Stimulated activated CD8-positive, alpha-beta memory T cell treated with anti-CD3 and anti-CD28 coated beads, Interleukin-12 subunit alpha, Interleukin-12 subunit beta, amount 100 ng/mL, for 4 hours (primary cell): ENCODE measurements around the gene SLC9A1.
"Not testable (repeated sequence)": the region's sequence is repeated elsewhere in the genome, so short reads cannot be mapped to it uniquely, and the experiment has no call there.

Experiments used
- DNase-seq: peaks from one replicate; pipeline ENCODE4 v3.0.0-alpha.2; 2020; ENCODE audit warnings: low read depth

Gene SLC9A1

DNA sequence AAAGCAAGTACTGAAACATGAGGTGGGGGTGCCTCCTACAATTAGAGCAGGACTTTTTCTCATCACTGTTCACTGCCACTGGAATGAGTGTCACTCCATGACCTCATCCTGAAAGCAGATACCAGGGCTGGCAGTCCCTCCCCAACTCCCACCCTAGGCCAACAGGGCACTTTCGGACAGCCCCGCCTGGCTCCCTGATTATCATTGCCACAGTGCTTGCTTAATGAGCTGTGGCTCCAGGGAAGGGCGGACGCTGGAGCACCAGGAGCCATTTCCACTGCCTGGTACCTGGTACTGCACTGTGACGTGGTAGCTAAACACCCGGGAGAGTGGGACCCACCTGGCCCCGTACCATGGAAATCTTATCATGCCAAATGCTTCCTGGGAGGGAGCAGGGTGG is 22.3 kb downstream of the SLC9A1 start:
- DNase-seq = no peak

DNA sequence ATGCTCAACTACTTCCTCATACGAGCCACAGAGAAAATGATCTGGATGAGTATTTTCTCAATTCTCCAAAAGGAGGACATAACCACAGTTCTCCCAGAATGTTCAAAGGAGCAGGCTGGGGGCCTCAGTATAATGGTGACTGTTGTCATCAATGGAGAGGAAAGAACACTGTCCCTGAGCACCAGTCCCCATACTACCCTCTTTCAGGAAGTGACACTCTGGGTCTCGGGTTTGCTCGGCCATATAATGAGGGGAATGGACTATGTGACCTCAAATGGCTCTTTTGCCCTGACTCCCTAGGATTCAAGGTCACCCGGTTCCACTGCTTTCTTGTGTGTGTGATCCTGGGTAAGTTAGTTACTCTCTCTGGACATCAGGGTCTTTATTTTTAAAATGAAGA is 22.8 kb downstream of the SLC9A1 start:
- DNase-seq = no peak

DNA sequence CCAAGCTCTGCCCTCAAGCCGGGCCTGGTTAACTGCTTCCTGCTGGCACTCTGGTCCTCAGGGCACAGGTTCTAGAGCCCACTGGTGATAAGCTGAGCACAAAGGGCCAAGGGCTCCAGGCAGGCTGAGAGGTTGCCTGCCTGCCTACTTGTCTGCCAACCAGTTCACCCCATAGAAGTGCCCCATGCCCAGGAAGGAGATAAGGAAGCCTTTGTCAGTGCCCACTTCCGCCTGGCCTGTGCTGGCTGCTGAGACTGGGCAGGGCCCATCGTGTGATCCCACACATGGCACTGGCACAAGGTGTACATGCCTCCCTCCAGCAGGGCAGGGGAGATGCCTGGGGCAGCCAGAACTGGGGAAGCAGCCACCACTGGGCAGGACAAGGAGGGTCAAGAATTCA is 24.1 kb downstream of the SLC9A1 start:
- DNase-seq = no peak

DNA sequence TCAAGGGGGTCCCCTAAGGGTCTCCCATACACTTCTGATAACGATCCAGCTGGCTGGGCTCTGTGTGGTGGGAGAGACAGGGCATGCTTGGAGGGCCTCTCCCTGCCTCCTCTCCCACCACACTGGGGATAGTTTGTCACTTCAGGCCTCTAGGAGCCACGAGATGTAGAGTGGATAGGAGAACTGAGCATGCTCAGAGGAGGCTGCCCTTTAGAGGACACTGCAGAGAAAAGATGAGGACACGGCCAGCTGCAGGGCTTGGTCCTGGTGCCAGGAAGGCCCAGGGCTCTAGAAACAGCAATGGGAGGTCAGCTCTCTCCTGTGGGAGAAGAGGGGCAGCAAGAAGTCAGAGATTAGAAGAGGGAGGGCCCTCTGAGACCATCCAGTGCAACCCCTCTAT is 25.7 kb downstream of the SLC9A1 start:
- DNase-seq = no peak

DNA sequence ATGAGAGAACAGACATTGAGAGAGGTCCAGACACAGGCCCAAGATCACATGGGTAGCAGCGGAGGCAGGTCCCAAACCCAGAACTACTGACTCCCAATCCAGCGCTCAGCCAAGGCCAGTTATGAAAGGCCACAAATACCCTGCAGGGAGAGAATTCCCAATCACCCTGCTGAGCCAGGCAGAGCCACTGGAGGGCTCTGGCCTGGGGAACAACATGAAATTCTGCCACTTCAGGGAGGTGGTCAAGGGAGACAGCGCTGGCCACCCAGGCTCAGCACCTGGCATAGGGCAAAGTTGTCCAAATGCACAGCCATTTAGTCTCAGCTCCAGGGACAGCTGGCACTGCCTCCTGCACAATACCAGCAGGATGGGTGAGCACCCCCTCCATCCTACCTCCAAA is 27.5 kb downstream of the SLC9A1 start:
- no peak for DNase-seq

DNA sequence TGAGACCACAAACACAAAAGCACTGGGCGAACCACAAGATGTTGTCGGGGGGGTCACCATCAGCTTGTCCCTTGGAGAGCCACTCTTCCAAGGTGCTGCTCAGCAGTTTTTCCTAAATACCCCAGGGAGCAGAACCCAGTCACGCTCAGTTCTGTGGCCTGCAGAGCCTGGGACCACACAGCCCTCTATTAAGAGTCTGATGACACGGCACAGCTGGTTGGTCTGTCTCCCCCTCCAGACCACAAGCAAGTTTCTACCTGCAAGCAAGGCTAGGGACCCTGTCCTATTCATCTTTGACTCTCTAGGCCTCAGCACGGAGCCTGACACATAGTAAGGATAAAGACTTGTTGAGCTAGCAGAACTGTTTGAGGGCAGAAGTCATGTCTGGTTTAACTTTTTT is 28.5 kb downstream of the SLC9A1 start:
- DNase-seq = no peak

DNA sequence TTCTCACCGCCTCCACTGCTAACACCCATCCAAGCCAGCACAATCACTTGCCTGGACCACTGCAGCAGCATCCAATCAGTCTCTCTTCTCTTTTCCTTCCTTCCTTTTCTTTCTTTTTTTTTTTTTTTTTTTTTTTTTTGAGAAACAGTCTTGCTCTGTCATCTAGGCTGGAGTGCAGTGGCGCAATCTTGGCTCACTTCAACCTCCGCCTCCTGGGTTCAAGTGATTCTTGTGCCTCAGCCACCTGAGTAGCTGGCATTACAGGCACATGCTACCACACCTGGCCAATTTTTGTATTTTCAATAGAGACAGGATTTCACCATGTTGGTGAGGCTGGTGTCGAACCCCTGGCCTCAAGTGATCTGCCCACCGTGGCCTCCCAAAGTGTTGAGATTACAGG is 29.8 kb downstream of the SLC9A1 start:
- not testable (repeated sequence) for DNase-seq

DNA sequence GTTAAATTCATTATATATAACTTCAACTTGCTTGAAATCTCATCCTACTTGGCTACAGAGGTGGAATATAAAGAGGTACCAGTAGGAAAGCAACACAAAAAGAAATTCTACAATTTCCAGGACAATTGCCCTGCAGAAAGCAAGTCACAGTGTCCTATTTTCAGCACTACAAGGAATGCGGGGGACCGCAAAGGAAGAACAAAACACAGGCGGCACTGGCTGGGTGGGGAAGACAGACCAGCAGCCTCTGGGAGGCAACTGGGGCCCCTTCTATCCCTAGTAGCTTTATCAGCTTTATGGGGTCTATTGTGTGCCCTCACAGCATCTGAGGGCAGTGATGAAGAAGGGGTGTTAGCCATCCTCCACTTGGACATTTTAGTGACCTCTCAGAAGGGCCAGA is 30.5 kb downstream of the SLC9A1 start:
- DNase-seq = no peak

DNA sequence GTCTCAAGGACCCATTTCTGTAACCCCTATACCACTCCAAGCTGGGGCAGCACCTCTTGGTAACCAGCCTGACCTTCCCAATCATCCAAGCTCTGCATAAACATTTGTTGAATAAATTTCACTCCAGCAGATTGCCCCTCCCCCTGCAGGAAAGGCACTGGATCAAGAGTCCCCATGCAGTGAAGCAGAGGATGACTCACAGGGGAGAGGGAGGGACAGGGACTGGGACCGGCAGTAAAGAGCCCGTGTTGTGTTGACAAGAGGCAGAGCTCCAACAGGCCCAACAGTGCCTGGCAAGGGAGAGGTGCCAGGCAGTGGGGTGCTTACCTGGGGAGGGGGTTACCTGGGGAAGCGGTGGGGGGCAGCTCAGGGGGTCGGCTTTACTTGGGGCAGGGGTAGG is 32.3 kb downstream of the SLC9A1 start:
- no peak for DNase-seq

DNA sequence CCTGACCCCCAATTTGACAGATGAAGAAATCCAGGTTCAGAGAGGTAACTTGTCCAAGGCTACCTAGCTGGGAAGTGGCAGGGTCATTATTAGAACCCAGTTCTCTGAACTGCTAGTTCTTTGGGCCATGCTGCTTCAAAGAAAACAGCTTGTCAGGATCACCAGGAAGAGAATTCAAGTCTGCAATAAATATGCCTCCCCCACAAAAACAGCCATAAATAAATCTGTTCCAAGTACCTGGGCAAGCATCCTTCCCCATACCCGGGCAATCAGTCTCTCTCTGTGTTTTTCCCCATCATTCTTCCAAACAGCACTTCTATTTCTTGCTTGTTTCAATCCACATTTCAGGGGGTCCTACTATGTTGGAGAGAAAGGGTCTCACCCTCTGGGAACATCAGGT is 34.1 kb downstream of the SLC9A1 start:
- DNase-seq = no peak

DNA sequence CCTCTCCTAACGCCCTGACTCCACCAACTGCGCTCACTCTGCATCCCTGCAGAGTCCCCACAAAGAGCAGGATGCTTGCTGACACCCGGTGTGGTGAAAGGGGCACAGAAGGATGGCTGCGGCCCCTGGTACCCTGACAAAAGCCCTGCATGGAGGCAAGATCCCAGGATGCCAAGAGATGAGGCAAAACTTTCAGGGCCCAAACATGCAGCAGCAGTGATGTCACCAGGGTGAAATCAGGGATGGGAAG is 36.6 kb downstream of the SLC9A1 start:
- DNase-seq = no peak

DNA sequence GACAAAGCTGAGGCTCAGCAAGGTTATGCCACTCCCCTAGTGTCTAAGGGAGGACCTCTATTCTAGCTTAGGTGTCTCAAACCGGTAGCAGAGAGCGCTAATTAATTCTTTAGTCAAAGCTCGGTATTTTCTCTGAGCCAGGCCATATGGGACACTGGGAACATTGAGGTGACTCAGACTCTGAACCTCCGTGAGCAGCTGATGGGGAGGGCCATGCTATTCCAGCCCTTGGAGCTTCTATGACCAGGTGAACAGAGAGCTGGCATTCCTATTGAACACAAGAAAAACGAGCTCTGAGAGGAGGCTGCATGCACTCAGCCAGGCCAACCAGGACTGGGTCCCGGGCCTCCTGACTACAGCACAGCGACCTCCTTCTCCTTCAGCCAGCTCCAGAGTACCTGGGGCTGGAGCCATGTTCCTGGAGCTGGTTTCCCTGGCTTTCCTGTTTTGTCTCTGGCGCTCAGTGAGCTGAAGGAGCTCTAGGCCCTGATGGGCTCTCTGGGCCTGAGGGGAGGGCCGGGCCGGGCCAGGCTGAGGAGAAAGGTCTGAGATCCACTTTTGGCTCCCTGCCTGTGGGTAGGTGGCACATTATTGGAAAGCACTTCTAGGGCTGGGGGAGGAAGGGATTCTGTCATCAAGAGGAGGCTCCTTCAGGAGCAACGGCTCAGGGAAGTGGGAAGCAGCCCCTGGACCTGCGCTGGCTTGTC is 37.0 kb downstream of the SLC9A1 start:
- DNase-seq = no peak

DNA sequence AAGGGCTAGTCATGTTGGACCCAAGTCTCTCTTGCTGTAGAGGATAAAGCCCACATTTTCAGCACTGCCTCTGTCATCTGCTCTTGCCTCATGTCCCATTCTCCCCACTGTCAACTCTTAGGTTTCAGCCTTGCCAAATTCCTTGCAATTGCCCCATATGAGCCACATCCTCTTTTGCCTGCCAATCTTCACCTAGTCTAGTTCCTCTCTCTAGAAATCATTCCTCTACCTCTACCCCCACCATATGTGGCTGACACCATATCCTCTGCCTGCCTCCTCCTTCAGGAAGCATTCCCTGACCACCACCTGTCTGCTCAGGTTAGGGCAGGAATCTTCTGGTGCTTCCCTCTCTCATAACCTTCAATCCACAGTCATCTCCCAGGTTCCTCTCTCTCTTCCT is 38.2 kb downstream of the SLC9A1 start:
- DNase-seq = no peak

DNA sequence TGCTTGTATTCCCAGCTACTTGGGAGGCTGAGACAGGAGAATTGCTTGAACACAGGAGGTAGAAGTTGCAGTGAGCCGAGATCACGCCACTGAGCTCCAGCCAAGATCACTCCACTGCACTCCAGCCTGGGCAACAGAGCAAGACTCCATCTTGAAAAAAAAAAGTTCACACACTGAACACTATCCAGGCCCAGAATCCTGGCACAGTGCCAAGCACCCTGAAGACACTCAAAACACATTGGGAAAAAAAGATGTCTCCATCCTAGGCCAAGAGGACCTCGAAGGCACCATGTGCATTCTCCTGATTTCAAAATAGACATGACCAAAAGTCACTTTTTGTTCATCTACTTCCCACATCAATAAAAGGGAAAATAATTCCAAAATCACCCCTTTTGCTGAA is 38.7 kb downstream of the SLC9A1 start:
- DNase-seq = no peak

DNA sequence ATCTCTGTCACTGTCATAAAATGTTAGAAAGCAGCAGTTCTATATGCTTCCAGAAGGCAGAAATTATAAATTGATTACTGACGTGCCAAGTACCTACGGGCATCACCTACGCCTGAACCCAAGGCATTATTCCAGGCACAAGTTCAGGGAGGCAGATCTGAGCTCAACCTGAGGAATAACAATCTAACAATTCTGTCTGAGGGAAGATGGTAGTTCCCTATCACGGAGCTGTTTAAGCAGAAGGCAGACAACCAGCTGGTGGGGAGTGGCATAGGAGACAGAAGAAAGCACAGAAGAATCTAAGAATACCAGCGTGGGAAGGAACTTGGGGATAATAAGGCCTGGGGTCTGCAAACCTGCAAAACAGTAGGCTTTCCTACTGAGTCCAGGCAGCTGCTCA is 40.4 kb downstream of the SLC9A1 start:
- no peak for DNase-seq

DNA sequence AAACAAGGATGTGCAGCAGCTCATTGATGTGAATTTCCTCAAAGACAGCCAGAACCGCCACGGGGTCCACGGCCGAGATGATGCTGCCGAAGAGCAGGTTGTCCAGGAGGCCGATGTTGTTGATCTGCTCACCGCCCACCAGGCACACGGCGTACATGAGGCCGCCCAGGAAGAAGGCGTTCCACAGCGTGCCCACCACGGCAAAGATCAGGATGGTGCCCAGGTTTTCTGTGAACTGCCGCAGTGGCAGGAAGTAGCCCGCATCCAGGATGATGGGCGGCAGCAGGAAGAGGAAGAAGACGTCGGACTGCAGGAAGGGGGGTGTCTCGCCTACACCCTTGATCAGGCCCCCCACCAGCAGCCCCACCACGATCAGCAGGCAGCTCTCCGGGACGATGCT is 41.1 kb downstream of the SLC9A1 start:
- DNase-seq = no peak

DNA sequence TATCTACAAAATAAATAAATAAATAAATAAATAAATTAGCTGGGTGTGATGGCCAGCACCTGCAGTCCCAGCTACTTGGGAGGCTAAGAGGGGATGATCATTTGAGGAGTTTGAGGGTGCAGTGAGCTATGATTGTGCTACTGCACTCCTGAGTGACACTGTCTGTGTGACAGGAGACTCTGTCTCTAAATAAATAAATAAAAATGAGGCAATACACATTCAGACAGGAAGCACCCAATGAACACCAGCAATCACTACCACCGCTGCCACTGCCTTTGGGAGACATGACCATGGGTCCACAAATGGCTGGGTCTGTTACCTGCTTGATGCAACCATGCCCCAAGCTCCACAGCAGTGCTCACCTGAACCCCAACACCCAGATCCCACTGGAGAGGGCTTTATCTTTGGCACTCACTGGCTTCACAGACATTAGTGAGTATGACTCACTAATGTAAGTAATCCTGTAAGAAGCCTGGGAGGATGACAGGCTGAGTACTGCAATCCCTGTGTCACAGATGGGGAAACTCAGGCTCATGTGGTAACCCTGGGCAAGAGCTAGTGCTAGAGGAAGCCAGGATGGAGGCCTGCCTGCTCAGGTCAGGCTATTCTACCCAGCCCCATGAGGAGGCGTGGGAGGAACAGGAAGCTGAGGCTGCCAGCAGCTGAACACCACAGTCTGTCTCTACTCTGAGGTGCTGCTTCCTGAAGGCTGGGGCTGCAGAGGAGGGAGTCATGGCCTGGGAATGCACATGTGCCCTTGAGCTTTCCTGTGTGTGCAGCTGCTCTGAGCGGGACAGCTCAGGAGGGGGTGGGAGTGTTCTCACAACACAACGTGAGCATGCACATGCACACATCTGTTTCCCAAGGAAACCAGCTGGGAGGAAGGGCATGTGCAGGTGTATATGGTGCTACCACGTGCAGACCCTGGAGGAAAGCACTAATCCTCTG is 43.0 kb downstream of the SLC9A1 start:
- DNase-seq = peak; percentile 45

DNA sequence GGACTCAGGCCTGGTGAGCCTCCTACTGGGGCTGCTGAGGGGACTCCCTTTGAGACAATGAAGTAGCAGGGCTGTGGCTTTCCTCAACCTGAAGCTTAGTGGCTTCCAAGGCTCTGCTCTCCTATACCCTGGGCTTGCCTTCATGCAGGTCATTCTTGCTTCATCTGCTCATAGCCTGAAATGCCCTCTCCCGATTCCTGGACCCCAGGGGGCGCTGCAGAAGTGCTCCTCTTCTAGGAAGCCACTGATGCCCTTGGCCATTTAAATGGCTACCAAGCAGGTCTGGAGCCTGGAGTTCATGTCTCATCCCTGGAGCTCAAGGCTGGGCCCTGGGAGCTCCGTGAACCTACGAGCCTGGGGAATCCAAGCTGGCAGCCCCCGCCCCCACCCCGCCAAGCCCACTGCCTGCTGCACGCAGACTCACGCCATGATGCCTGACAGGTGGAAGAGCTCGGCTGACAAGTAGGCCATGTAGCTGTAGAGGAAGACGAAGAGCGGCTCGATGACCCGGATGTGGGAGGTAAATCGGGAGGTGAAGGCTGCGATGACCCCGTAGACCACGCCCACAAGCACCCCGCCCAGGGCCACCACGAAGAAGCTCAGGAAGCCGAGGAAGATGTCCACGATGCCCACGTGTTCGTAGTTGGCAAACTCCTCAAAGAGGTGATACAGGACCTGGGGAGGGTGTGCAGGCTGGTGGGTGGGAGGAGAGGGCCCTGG is 45.7 kb downstream of the SLC9A1 start:
- DNase-seq = no peak

DNA sequence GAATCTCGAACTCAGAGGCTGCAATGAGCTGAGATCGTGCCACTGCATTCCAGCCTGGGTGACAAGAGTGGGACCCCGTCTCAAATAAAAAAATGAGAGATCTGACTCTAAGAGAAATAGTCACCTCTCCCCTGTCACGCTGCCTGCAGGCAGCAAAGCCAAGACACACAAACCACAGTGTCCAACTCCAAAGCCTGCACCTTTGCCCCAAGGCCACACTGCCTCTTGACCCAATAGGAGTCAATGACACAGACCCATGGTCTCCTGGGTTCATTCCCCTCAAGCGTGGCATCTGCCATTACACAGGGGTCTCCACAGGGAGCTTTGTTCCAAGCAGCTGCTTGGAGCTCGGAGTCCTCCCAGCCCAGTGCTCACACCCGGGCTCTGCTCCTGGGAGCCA is 46.3 kb downstream of the SLC9A1 start:
- no peak for DNase-seq

DNA sequence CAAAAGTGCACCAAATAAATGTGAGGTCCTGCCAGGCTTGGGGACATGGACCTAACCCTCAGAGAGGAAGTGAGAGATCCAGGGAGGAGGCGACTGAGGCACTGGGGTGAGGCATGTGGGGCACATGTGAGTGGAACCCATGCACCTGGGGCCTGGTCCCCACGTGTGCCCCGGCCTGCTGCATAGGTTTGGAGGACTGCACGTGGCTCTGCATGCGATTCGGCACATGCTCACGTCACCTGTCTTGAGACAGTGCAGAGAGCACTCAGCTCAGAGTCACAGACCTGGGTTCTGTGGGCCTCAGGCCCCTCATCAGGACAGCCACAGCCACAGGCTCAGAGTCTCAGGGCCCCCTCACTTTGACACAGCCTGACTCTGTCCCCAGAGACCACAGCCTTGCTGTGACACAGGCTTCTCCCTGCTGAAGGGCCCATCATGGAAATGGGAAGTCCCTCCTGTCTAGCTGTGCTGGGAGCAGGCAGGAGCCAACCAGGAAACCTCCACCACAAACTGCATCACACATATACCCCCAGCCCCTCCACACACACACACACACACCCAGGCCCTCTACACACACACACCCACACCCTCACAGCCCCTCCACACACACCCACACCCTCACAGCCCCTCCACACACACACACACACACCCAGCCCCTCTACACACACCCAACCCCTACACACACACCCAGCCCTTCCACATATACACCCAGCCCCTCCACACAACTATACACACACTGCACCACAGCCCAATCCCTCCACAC is 48.2 kb downstream of the SLC9A1 start:
- DNase-seq = no peak

DNA sequence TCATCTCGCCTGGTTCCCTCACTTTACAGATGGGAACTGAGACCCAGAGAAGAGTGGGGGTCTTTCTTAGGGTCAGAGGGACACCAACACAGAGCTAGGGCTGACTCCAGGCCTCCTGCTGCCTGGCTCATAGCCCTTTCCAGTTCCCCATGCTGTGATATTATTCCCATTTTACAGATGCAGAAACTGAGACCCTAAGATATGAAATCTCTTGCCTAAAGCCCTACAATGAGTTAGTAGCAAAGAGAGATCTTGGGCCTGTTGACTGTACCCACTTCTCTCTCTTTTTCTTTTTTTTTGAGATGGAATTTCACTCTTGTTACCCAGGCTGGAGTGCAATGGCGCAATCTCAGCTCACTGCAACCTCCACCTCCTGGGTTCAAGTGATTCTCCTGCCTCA is 49.9 kb downstream of the SLC9A1 start:
- DNase-seq = no peak

DNA sequence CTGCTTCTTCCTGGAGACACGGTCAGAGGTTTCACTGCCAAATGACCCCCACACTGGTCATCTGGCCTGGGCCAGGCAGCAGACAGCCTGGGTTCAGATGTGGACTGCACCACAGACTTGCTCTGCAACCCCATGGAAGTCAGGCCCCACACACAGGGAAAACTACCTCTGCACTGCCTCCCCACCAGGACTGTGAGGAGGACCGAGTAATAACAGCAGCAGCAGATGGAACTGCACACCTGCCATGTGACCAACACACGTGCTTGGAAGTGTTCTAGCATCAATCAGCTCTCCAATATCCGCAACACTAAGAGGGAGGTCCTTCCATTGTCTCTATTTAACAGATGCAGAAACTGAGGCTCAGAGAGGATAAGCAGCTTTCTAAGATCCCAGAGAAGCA is 51.4 kb downstream of the SLC9A1 start:
- DNase-seq = no peak
